ENCODE data around the gene LYPD6.

DNA sequence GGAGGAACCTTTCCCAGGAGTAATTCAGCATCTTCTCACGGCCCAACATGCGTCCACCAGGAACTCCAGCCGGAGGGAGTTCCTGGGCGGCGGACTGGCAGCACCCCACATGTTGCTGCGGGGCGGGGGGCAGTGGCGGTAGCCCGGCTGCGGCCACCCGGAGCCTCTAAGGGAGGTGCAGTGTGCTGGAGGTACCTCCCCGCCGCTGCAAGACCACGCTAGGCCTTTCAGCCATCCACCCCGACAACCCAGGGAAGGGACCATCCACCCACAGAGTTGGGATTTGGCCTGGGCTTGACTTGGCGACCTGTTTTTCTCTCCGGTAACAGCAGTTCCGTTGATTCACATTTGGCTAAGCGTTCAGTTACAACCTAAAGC, 625 bp downstream of the LYPD6 start:
- TF ChIP-seq, protein P1, sequence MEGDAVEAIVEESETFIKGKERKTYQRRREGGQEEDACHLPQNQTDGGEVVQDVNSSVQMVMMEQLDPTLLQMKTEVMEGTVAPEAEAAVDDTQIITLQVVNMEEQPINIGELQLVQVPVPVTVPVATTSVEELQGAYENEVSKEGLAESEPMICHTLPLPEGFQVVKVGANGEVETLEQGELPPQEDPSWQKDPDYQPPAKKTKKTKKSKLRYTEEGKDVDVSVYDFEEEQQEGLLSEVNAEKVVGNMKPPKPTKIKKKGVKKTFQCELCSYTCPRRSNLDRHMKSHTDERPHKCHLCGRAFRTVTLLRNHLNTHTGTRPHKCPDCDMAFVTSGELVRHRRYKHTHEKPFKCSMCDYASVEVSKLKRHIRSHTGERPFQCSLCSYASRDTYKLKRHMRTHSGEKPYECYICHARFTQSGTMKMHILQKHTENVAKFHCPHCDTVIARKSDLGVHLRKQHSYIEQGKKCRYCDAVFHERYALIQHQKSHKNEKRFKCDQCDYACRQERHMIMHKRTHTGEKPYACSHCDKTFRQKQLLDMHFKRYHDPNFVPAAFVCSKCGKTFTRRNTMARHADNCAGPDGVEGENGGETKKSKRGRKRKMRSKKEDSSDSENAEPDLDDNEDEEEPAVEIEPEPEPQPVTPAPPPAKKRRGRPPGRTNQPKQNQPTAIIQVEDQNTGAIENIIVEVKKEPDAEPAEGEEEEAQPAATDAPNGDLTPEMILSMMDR (IDR thresholded peaks at IDR 0.05 in 4 of 5, conservative IDR thresholded peaks at IDR 0.05 in 1 of 5): no peak
- no peak for TF ChIP-seq POLR2A (IDR thresholded peaks at IDR 0.05)
